HepG2 (cell line): Measurements from ENCODE around the gene NYNRIN. TPM values are rescaled to one million over a fixed set of nuclear protein-coding genes. Genes with fewer than 3 reads are reported as not detected.

Experiments used
- AGO2 ChIP-seq: fragments of 200-400 bp; formaldehyde crosslinking; optimal IDR thresholded peaks from 2 replicates; pipeline ENCODE3; 2017; ENCODE audit warnings: mild to moderate bottlenecking, low read depth, low read length, moderate library complexity
- ATM ChIP-seq: fragments of 450-650 bp; IDR thresholded peaks from 2 replicates; pipeline ENCODE4 v1.7.1; 2017; ENCODE audit warnings: mild to moderate bottlenecking, borderline replicate concordance
- EED ChIP-seq: sonication (generic); formaldehyde crosslinking; IDR thresholded peaks from 2 replicates; pipeline ENCODE4 v1.5.0; 2020; ENCODE audit warnings: mild to moderate bottlenecking, missing genetic modification reagents
- ELF4 ChIP-seq: sonication (generic); formaldehyde crosslinking; IDR thresholded peaks from 2 replicates; pipeline ENCODE4 v1.5.0; 2020; ENCODE audit warnings: missing genetic modification reagents, mild to moderate bottlenecking, moderate library complexity, borderline replicate concordance
- GATAD1 ChIP-seq: IDR thresholded peaks from 2 replicates; pipeline ENCODE4 v1.6.1; 2016; ENCODE audit warnings: missing genetic modification reagents, missing compliant biosample characterization
- NONO ChIP-seq, 2 experiments: fragments of 450-650 bp in 1 of 2; sonication (generic) in 1 of 2; formaldehyde crosslinking in 1 of 2; IDR thresholded peaks in 1 of 2; conservative IDR thresholded peaks in 1 of 2; 2 replicates each; pipeline versions ENCODE4 v1.6.1 to v1.8.0; 2017 to 2022; ENCODE audit warnings: mild to moderate bottlenecking in 1 of 2, missing genetic modification reagents in 1 of 2, moderate library complexity in 1 of 2
- NR1H2 ChIP-seq: sonication (generic); formaldehyde crosslinking; IDR thresholded peaks from 2 replicates; pipeline ENCODE4 v1.8.1; 2022; ENCODE audit warnings: low read depth, missing genetic modification reagents, borderline replicate concordance
- NR2F1 ChIP-seq, 2 experiments: fragments of 450-650 bp in 1 of 2; formaldehyde crosslinking in 1 of 2; IDR thresholded peaks; 2 replicates each; pipeline versions ENCODE4 v1.5.0 to v1.6.1; 2016 to 2020; ENCODE audit warnings: mild to moderate bottlenecking in 1 of 2, missing compliant biosample characterization in 1 of 2, missing genetic modification reagents in 1 of 2, moderate library complexity in 1 of 2
- PAX8 ChIP-seq: sonication (generic); formaldehyde crosslinking; IDR thresholded peaks from 2 replicates; pipeline ENCODE4 v1.8.0; 2022; ENCODE audit warnings: mild to moderate bottlenecking, missing genetic modification reagents, borderline replicate concordance
- PCBP2 ChIP-seq: fragments of 200-400 bp; formaldehyde crosslinking; optimal IDR thresholded peaks from 2 replicates; pipeline ENCODE3; 2018; ENCODE audit warnings: low read length, low read depth; ENCODE audit not compliant: poor library complexity, severe bottlenecking
- POLR2AphosphoS2 ChIP-seq: IDR thresholded peaks from 2 replicates; pipeline ENCODE4 v1.6.1; 2011; ENCODE audit warnings: low read depth, low read length, improper control_type of control experiment
- SP1 ChIP-seq, 2 experiments: fragments of 450-650 bp in 1 of 2; sonication (generic) in 1 of 2; formaldehyde crosslinking in 1 of 2; IDR thresholded peaks; 2 replicates each; pipeline versions ENCODE4 v1.4.0 to v1.6.1; 2016 to 2020; ENCODE audit warnings: missing genetic modification reagents in 1 of 2
- TOPORS ChIP-seq: sonication (generic); formaldehyde crosslinking; IDR thresholded peaks from 2 replicates; pipeline ENCODE4 v1.8.0; 2023; ENCODE audit warnings: mild to moderate bottlenecking, missing genetic modification reagents
- ZNF263 ChIP-seq: sonication (generic); formaldehyde crosslinking; IDR thresholded peaks from 2 replicates; pipeline ENCODE4 v1.4.0; 2020; ENCODE audit warnings: missing genetic modification reagents
- ZNF44 ChIP-seq: sonication (generic); formaldehyde crosslinking; IDR thresholded peaks from 2 replicates; pipeline ENCODE4 v1.5.1; 2020; ENCODE audit warnings: mild to moderate bottlenecking, missing genetic modification reagents
- ZNF598 ChIP-seq: sonication (generic); formaldehyde crosslinking; IDR thresholded peaks from 2 replicates; pipeline ENCODE4 v1.5.1; 2020; ENCODE audit warnings: mild to moderate bottlenecking, missing genetic modification reagents, borderline replicate concordance
- ZSCAN29 ChIP-seq: sonication (generic); formaldehyde crosslinking; conservative IDR thresholded peaks from 2 replicates; pipeline ENCODE4 v1.4.0; 2020; ENCODE audit warnings: mild to moderate bottlenecking, missing genetic modification reagents
- ZSCAN31 ChIP-seq: sonication (generic); formaldehyde crosslinking; IDR thresholded peaks from 2 replicates; pipeline ENCODE4 v1.5.0; 2020; ENCODE audit warnings: low read depth, mild to moderate bottlenecking, missing genetic modification reagents
- polyA plus RNA-seq, 8 experiments: library from polyadenylated mRNA; depleted of rRNA in 3 of 8; stranded (reverse) in 7 of 8; unstranded in 1 of 8; fragments of >200 nt; fragmentation: Illumina TruSeq in 4 of 8; extraction: Trizol in 4 of 8; gene quantifications; 2 replicates each; pipeline versions ENCODE4 v1.2.1 to v1.2.3, GENCODE V29; 2011 to 2016; ENCODE audit warnings: low read depth in 4 of 8, missing spikeins in 1 of 8, mixed read lengths in 1 of 8; ENCODE audit not compliant: insufficient read depth in 1 of 8
- total RNA-seq, 5 experiments: library from RNA; depleted of rRNA; stranded (reverse); fragments of >200 nt; fragmentation: Illumina TruSeq; extraction: Trizol; gene quantifications; 2 replicates each; pipeline ENCODE4 v1.2.3, GENCODE V29; 2016; ENCODE audit warnings: low read depth in 1 of 5
- TF ChIP-seq, protein P1 (sequence below): sonication (generic); formaldehyde crosslinking; IDR thresholded peaks from 2 replicates; pipeline ENCODE4 v1.5.0; 2020; ENCODE audit warnings: mild to moderate bottlenecking, missing genetic modification reagents, borderline replicate concordance
- TF ChIP-seq, protein P2 (sequence below): sonication (generic); formaldehyde crosslinking; IDR thresholded peaks from 2 replicates; pipeline ENCODE4; 2020; ENCODE audit warnings: missing genetic modification reagents, mild to moderate bottlenecking, borderline replicate concordance

The NYNRIN gene
- total and polyA plus RNA-seq, 2 of the 13 experiments (the other 11 are each of a cell fraction or from before 2014, with no cell fraction given) = 0.63 to 1.1 TPM

DNA sequence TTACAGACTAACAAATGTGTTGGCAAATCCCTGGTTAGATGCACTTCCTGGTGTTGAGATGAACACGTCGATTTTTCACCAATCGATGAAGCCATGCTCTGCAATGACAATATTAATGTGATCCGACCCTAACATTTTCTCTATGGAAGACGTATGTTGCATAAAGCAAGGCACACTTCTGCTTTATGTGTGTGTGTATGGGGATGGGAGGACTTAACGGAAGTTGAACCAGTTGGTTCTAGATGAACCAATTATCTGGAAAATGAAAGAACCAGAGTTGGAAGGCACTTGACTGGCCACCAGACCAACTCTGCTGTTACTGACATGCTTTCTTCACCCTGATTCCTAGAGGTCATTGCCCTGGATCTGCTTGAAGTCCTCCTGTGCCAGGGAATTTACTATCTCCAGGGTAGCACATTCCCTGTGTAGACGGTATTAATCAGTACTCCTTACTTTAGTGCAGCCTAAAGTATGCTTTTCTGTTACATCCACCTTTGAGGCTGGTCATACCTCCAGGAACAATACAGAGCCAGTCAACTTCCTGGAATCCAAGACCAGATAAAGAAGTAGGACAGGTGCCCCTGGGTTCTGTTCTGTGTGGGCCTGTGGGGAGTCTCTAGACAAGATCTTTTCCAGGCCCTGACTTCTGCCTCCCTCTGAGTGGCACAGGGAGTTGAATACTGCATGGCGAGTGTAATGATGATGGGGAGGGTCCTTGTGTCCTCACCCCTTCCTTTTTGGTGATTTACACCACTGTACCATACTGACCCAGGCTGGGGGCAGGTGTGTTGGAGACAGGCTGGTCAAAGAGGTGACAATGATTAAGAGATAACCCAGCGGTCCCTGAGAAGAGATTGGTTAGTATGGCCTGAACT lies 39.7 kb downstream of the NYNRIN start (continued):
- TF ChIP-seq, protein P1, sequence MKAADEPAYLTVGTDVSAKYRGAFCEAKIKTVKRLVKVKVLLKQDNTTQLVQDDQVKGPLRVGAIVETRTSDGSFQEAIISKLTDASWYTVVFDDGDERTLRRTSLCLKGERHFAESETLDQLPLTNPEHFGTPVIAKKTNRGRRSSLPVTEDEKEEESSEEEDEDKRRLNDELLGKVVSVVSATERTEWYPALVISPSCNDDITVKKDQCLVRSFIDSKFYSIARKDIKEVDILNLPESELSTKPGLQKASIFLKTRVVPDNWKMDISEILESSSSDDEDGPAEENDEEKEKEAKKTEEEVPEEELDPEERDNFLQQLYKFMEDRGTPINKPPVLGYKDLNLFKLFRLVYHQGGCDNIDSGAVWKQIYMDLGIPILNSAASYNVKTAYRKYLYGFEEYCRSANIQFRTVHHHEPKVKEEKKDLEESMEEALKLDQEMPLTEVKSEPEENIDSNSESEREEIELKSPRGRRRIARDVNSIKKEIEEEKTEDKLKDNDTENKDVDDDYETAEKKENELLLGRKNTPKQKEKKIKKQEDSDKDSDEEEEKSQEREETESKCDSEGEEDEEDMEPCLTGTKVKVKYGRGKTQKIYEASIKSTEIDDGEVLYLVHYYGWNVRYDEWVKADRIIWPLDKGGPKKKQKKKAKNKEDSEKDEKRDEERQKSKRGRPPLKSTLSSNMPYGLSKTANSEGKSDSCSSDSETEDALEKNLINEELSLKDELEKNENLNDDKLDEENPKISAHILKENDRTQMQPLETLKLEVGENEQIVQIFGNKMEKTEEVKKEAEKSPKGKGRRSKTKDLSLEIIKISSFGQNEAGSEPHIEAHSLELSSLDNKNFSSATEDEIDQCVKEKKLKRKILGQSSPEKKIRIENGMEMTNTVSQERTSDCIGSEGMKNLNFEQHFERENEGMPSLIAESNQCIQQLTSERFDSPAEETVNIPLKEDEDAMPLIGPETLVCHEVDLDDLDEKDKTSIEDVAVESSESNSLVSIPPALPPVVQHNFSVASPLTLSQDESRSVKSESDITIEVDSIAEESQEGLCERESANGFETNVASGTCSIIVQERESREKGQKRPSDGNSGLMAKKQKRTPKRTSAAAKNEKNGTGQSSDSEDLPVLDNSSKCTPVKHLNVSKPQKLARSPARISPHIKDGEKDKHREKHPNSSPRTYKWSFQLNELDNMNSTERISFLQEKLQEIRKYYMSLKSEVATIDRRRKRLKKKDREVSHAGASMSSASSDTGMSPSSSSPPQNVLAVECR (CRISPR knock-in tag) = peak; percentile 5; the same call in 1 of the 2 replicates
- no peak for TF ChIP-seq ZNF598 (CRISPR knock-in tag)
- TF ChIP-seq TOPORS (CRISPR knock-in tag) = 0 out of 2 replicates have a peak, but pooled peaks have one; percentile 54
- TF ChIP-seq ATM = no peak
- TF ChIP-seq GATAD1 = no peak
- TF ChIP-seq, protein P2, sequence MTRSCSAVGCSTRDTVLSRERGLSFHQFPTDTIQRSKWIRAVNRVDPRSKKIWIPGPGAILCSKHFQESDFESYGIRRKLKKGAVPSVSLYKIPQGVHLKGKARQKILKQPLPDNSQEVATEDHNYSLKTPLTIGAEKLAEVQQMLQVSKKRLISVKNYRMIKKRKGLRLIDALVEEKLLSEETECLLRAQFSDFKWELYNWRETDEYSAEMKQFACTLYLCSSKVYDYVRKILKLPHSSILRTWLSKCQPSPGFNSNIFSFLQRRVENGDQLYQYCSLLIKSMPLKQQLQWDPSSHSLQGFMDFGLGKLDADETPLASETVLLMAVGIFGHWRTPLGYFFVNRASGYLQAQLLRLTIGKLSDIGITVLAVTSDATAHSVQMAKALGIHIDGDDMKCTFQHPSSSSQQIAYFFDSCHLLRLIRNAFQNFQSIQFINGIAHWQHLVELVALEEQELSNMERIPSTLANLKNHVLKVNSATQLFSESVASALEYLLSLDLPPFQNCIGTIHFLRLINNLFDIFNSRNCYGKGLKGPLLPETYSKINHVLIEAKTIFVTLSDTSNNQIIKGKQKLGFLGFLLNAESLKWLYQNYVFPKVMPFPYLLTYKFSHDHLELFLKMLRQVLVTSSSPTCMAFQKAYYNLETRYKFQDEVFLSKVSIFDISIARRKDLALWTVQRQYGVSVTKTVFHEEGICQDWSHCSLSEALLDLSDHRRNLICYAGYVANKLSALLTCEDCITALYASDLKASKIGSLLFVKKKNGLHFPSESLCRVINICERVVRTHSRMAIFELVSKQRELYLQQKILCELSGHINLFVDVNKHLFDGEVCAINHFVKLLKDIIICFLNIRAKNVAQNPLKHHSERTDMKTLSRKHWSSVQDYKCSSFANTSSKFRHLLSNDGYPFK (CRISPR knock-in tag) = no peak
- TF ChIP-seq ZNF44 (CRISPR knock-in tag) = no peak
- TF ChIP-seq NR1H2 (CRISPR knock-in tag) = no peak
- TF ChIP-seq AGO2 = peak; percentile 47
- no peak for TF ChIP-seq ELF4 (CRISPR knock-in tag)
- TF ChIP-seq SP1 (IDR thresholded peaks at IDR 0.05) = no peak
- TF ChIP-seq SP1 (CRISPR knock-in tag; IDR thresholded peaks at IDR 0.05) = no peak
- TF ChIP-seq ZSCAN31 = no peak
- TF ChIP-seq EED (CRISPR knock-in tag) = no peak
- TF ChIP-seq POLR2AphosphoS2 = peak; percentile 27; the same call in 1 of the 2 replicates
- no peak for TF ChIP-seq NR2F1 (CRISPR knock-in tag; IDR thresholded peaks at IDR 0.05)
- no peak for TF ChIP-seq PCBP2
- TF ChIP-seq ZNF263 (CRISPR knock-in tag) = no peak
- no peak for TF ChIP-seq NONO (IDR thresholded peaks at IDR 0.05)
- peak; percentile 57; the same call in 1 of the 2 replicates for TF ChIP-seq NONO (CRISPR knock-in tag; conservative IDR thresholded peaks at IDR 0.05)
- TF ChIP-seq PAX8 (CRISPR knock-in tag) = no peak
- TF ChIP-seq ZSCAN29 = no peak
